Activated T-cell treated with anti-CD3 and anti-CD28 coated beads, Interleukin-2, amount 50 U/mL, for 4 hours (primary cell): ENCODE data around the gene CITED4. TPM values are rescaled to one million over a fixed set of nuclear protein-coding genes. Genes with fewer than 3 reads are reported as not detected.

Experiments
- ATAC-seq, 2 donors: fragments of 200-7000 bp; cut with Tn5 transposase; one replicate each; pipeline ENCODE4 v1.10.0; 2021
- DNase-seq: peaks from one replicate; pipeline ENCODE4 v3.0.0-alpha.2; 2020
- H3K27me3 Mint-ChIP-seq: one replicate; pipeline ENCODE4 v1.8.0; 2021; ENCODE audit warnings: low read depth, mixed read lengths
- H3K36me3 Mint-ChIP-seq: one replicate; pipeline ENCODE4 v1.8.0; 2022; ENCODE audit warnings: mixed read lengths; ENCODE audit not compliant: insufficient read depth
- H3K4me1 Mint-ChIP-seq: one replicate; pipeline ENCODE4 v1.8.0; 2021; ENCODE audit warnings: low read depth, mixed read lengths
- H3K4me3 Mint-ChIP-seq: one replicate; pipeline ENCODE4 v1.8.0; 2021; ENCODE audit warnings: mild to moderate bottlenecking, moderate library complexity, mixed read lengths
- H3K9me3 Mint-ChIP-seq: one replicate; pipeline ENCODE4 v1.8.0; 2021; ENCODE audit warnings: mixed read lengths
- total RNA-seq, 3 donors: library from RNA; stranded (reverse); gene quantifications; one replicate each; pipeline ENCODE4 v1.2.1, GENCODE V29; 2021

Gene CITED4
- total RNA-seq, 3 donors from 2014 or later: 3.1 to 3.5 (median 3.2) TPM

DNA sequence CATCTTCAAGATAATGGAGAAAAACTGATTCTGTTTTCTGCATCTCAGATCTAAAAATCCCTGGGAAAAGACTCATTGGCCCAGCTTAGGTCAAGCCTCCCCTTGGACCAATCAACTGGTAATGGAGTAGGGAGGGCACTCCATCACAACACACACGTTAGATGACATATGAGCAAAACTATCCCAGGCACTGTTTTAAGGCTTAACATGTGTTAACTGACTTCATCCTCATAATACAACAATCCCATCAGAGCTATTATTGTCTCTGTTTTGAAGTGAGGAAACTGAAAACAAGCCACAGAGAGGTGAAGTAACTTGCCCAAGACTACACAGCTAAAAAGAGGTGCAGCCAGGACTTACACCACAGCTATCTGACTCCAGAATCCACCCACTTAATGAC is 14.7 kb upstream of the CITED4 start:
- peaks cover 5% of the 10 kb centered on the region for H3K27me3 Mint-ChIP-seq
- DNase-seq (no peak), ATAC-seq (no peak)
- H3K9me3 Mint-ChIP-seq: peaks cover 7% of the 10 kb centered on the region
- no peak overlapping the region for H3K4me3 Mint-ChIP-seq
- H3K36me3 Mint-ChIP-seq: no peaks in the 10 kb centered on the region
- H3K4me1 Mint-ChIP-seq: peaks cover 28% of the 10 kb centered on the region

DNA sequence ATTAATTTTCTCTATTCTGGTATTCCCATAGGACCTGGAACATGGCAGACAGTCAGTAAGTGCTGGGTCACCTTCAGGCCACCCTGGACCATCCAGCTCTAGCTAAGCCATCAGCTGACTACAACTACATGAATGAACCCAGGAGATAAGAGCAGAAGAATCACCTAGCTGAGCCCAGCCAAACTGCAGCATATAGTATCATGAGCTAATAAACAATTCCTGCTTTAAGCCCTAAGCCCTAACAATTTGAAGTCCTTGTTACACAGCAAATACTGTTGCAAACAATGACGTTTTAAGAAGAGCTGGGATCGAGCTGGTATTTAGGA is 14.2 kb upstream of the CITED4 start:
- H3K4me1 Mint-ChIP-seq: peaks cover 28% of the 10 kb centered on the region
- peaks cover 5% of the 10 kb centered on the region for H3K27me3 Mint-ChIP-seq
- H3K4me3 Mint-ChIP-seq: no peak overlapping the region
- H3K36me3 Mint-ChIP-seq: no peaks in the 10 kb centered on the region
- ATAC-seq: no peak
- DNase-seq: no peak
- H3K9me3 Mint-ChIP-seq: peaks cover 7% of the 10 kb centered on the region

DNA sequence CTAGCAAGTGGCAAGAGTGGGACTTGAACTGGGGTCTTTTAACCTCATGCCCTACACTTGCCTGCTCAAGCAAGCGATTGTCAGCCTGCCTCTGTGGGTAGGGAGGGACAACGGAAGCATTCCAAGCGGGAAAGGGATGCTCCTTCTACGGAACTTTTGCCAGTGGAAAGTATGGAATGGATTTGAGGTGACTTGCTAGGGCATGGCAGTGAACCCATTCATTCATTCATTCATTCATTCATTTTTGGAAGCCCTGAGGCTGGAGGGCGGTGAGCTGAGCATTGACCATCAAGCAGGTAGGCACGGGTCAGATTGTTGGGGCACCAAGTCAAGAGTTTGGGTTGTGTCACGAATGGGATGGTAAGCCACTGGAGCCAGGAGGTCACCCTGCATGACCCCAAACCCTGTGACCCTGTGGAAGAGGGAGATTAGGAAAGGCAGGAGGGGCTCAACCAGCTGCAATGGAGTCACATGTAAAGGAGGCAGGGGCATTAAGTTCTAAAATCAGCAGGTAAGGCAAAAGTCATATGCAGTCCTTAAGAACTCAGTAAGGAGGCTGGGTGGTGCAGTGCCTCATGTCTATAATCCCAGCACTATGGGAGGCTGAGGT is 11.8 kb upstream of the CITED4 start:
- Mint-ChIP-seq H3K9me3 (peaks cover 7% of the 10 kb centered on the region), H3K4me1 (peaks cover 28% of the 10 kb centered on the region), H3K4me3 (no peak overlapping the region), H3K36me3 (no peaks in the 10 kb centered on the region), H3K27me3 (no peaks in the 10 kb centered on the region)
- ATAC-seq (no peak), DNase-seq (no peak)

DNA sequence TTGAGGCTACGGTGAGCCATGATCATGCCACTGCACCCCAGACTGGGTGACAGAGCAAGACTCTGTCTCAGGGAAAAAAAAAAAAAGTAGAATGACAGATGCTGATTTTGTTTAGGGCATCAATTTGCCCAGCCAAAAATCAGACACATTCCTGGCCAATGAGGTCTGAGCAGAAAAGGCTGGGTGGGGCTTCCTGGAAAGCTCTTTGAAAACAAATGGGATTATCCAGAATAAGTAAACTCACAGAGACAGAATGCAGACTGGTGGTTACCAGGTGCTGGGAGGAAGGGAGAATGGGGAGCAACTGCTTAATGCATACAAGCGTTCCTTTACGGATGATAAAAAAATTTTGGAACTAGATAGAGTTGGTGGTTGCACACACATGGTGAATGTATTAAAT is 10.1 kb upstream of the CITED4 start:
- ATAC-seq (no peak), DNase-seq (no peak)
- peaks cover 7% of the 10 kb centered on the region for H3K9me3 Mint-ChIP-seq
- H3K4me3 Mint-ChIP-seq: no peak overlapping the region
- H3K27me3 Mint-ChIP-seq: no peaks in the 10 kb centered on the region
- no peaks in the 10 kb centered on the region for H3K36me3 Mint-ChIP-seq
- peaks cover 21% of the 10 kb centered on the region for H3K4me1 Mint-ChIP-seq

DNA sequence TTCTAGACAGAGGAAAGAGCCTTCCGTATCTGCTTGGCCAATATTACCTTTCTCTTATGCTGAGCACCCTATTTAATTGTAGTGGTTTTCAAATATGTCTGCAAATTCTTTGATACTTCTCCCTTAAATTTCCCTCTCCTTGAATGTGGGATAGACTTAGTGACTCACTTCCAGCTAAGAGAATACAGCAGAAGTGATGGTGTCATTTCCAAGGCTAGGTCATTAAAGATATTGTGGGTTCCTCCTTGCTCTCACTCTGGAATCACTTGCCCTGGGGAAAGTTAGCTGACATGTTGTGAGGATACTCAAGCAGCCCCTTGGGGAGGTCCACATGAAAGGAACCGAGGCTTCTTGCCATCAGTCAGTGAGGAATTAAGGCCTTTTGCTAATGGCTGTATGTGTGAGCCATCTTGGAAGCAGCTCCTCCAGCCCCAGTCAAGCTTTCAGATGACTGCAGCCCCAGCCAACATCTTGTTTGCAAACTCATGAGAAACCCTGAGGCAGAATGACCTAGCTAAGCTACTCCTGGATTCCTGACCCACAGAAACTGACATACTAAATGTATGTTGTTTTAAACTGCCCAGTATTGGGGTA is 8.1 kb upstream of the CITED4 start:
- Mint-ChIP-seq H3K4me3 (no peak overlapping the region), H3K27me3 (no peaks in the 10 kb centered on the region), H3K4me1 (peaks cover 4% of the 10 kb centered on the region), H3K36me3 (no peaks in the 10 kb centered on the region), H3K9me3 (no peaks in the 10 kb centered on the region)
- no peak for ATAC-seq
- no peak for DNase-seq

DNA sequence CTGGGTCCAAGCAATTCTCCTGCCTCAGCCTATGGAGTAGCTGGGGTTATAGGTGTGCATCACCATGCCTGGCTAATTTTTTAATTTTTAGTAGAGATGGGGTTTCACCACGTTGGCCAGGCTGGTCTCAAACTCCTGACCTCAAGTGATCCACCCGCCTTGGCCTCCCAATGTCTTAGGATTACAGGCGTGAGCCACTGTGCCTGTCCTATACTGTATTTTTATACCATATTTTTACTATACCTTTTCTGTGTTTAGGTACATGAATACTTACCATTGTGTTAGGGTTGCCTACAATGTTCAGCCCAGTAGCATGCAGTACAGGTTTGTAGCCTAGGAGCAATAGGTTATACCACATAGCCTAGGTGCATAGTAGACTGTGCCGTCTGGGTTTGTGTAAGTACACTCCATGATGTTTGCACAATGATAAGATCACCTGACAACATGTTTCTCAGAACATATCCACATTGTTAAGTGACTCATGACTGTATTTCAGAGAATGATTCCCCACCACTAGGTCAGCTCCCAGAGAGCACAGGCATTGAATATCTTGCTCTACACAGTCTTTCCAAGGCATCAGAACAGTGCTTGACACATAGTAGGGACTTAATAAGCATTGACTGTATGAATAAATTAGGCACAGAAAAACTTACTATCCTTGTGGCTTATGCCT is 6.0 kb upstream of the CITED4 start:
- Mint-ChIP-seq H3K36me3 (no peaks in the 10 kb centered on the region), H3K9me3 (no peaks in the 10 kb centered on the region), H3K4me1 (no peaks in the 10 kb centered on the region), H3K4me3 (no peak overlapping the region), H3K27me3 (no peaks in the 10 kb centered on the region)
- DNase-seq: no peak
- ATAC-seq: peak; percentile 60 to 63

DNA sequence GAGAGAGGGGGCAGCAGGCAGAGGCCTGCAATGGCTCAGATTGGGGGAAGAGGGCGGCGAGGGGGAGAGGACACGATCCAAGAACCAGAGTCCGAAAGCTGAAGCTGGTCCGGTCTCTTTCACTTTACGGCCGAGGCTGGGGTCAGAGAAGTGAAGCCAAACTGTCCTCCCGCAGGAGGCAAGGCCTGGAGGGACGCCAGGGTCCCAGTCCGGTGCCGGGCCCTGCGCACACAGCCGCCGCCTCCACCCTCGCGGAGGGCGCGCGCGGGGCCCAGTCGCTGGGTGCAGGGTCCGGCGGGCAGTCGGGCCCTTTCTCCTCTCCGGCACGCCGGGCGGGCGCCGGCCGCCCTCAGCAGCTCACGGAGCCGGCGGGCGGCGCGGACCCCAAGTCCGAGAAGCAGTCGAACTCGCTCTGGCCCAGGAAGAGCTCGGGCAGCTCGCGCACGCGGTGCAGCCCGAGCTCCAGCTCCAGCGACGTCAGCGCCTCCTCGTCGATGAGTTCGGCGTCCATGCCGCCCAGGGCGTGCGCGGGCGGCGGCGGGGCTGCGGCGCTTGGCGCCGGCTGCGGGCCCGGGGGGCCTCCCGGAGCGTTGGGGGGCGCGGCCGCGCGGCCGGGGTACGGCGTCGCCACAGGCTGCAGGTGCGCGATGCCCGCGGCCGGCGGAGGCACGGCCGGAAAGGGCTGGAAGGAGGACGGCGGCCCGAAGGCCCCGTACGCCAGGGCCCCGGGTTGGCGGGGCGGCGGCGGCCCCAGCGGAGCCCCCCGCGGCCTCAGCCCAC is 749 bp downstream of the CITED4 start:
- peak; percentile 31 to 38 for ATAC-seq
- peaks cover 4% of the 10 kb centered on the region for H3K27me3 Mint-ChIP-seq
- DNase-seq: peak; percentile 40
- H3K36me3 Mint-ChIP-seq: no peaks in the 10 kb centered on the region
- no peaks in the 10 kb centered on the region for H3K9me3 Mint-ChIP-seq
- H3K4me3 Mint-ChIP-seq: peak overlapping the region; percentile 74
- H3K4me1 Mint-ChIP-seq: peaks cover 14% of the 10 kb centered on the region

DNA sequence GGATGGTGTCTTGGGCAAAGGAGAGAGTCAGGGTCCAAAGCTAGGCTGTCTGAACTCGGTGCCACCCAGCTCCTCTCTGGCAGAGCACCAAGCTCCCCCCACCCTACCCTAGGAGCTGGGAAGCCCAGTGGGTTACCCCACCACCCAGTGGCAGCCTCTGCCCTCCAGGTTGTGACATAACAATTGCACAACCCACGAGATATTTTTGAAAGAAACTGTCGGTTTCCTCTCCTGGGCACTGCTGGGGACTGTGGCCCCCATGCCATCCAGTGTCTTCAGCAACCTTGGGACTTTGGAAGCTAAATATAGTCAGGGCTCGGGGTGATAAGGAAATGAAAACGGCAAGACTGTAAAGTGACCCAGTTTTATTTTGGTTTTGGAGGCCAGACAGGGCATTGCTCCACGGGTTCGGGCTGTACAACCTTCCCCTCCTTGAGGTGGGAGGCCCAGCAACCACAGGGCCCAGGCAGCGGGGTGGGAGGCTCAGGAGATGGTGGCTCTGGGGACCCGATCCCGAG is 1.4 kb downstream of the CITED4 start:
- peaks cover 4% of the 10 kb centered on the region for H3K27me3 Mint-ChIP-seq
- ATAC-seq (no peak), DNase-seq (no peak)
- H3K36me3 Mint-ChIP-seq: no peaks in the 10 kb centered on the region
- peaks cover 14% of the 10 kb centered on the region for H3K4me1 Mint-ChIP-seq
- H3K9me3 Mint-ChIP-seq: no peaks in the 10 kb centered on the region
- peak overlapping the region; percentile 74 for H3K4me3 Mint-ChIP-seq

DNA sequence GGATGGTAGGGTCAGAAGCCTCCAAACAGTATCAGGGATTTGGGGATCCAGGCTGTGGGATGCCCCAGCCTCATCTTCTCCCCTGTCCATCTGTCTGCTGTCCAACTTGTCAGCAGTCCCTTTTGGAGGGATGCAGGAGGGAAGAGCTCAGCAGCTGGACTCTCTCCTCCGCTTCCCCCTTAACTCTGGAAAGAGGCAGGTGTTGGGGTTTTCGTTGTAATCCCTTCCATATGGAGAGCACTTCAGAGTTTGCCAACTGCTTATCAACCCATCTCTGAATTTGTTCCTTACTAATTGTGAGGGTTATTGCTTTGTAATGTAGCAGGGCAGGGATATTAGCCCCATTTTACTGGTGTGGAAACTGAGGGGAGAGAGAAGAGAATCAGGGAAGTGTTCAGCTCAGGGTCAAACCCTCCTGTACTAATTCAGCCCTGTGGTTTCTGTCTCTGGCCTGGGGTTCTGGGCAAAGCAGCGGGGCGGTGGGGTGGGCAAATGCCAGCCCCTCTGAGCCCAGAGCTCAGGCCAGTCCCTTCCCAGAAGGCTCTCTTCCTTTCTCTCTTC is 3.2 kb downstream of the CITED4 start:
- no peak for ATAC-seq
- Mint-ChIP-seq H3K9me3 (no peaks in the 10 kb centered on the region), H3K27me3 (peaks cover 4% of the 10 kb centered on the region), H3K4me3 (no peak overlapping the region), H3K4me1 (peaks cover 14% of the 10 kb centered on the region), H3K36me3 (no peaks in the 10 kb centered on the region)
- DNase-seq: no peak

DNA sequence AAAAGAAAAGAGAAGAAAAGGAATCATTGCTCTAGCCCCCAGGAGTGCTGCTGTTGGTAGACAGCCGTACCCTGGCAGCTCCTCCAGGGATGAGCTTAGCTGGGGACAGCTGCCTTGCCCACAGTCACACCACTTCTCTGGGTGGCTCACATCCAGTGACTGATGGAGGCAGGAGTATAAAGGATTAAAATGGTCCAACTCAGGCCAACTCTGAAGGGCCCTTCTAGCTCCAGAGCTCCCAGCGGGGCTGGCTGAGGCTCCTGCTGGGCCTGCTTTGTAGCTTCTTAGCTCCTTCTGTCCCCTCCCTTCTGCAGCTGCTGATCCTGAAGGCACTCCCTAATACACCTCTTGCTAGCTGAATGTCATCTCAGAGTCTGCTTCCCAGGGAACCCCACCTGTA is 4.4 kb downstream of the CITED4 start:
- Mint-ChIP-seq H3K36me3 (no peaks in the 10 kb centered on the region), H3K27me3 (peaks cover 4% of the 10 kb centered on the region), H3K4me1 (peaks cover 11% of the 10 kb centered on the region), H3K4me3 (no peak overlapping the region), H3K9me3 (no peaks in the 10 kb centered on the region)
- DNase-seq (no peak), ATAC-seq (no peak)

DNA sequence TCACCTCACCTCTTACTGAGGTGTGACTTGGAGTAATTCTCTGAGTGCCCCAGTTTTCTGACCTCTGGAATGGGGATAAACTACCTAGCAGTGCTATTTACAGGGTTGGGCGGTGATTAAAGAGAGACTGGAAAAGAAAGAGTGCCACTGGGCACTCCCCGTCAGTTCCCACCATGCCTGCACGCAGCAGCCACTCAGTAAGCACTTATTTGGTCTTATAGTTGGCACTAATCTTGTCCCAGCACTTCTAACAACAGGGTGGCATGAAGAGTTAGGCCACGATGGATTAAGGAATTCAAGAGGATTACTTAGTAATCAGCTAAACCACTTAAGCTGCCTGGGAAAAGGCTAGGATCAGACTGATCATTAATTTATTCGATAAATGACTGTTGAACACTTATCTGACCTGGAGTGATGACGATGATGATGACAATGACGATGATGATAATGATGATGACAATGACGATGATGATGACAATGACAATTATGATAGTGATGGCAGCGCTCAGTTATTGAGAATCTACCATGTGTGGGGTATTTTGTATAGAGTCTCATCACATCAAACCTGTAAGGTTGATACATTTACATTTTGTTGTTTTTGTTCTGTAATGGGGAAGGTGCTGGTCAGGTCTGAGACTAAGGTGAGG is 5.4 kb downstream of the CITED4 start:
- no peak overlapping the region for H3K4me3 Mint-ChIP-seq
- peaks cover 4% of the 10 kb centered on the region for H3K27me3 Mint-ChIP-seq
- H3K4me1 Mint-ChIP-seq: peaks cover 7% of the 10 kb centered on the region
- no peaks in the 10 kb centered on the region for H3K36me3 Mint-ChIP-seq
- ATAC-seq (no peak), DNase-seq (no peak)
- no peaks in the 10 kb centered on the region for H3K9me3 Mint-ChIP-seq

DNA sequence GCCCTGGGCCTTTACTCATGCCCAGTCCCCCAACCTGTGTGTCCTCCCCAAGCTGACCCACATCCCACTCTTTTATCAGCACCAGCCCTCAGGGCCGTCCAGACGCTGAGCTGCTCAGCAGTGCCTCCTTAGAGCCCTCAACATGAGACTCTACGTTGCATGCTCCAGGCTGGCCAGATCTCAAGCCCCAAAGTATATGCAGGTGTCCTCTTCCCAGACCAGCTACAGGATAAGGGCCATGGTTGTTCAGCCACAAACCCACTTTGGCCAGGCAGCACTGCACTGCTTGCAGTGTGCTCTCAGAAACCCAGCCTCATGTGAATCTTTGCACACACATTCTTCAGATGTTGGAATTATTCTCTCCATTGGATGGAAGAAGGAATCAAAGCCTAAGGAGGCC is 6.0 kb downstream of the CITED4 start:
- no peak for DNase-seq
- no peak for ATAC-seq
- Mint-ChIP-seq H3K27me3 (peaks cover 4% of the 10 kb centered on the region), H3K4me1 (peaks cover 7% of the 10 kb centered on the region), H3K4me3 (no peak overlapping the region), H3K9me3 (no peaks in the 10 kb centered on the region), H3K36me3 (no peaks in the 10 kb centered on the region)

DNA sequence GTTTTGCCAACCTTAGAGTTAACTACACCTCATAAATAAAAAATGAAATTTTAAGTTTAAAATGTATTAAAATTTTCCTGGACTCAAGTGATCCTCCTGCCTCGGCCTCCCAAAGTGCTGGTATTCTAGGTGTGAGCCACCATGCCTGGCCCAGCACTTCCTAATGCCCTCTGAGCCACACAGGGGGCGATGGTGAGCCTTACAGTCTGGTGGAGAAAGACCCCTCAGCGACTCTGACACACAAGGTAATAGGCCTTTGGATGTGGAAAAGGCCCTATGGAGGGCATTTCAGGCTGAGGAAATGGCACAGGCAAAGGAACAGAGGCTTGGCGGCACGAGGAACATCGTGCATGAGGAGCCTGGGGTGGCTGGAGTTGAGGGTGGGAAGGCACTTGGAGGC is 6.7 kb downstream of the CITED4 start:
- Mint-ChIP-seq H3K4me3 (no peak overlapping the region), H3K9me3 (no peaks in the 10 kb centered on the region), H3K27me3 (no peaks in the 10 kb centered on the region), H3K36me3 (no peaks in the 10 kb centered on the region), H3K4me1 (peaks cover 2% of the 10 kb centered on the region)
- DNase-seq: no peak
- ATAC-seq: no peak

DNA sequence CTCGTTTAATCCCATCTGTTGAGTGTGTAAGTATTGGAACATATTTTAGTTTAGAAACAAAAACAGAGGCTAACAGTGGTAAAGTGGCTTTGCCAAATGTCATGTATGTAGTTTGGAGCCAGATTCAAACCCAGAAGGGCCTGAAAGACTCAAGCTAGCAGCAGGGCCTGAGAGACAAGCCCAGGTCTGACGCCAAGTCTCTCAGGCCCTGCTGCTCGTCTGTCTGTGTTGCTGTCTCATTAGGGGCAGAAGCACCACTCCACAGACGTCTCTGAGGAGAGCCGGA is 8.3 kb downstream of the CITED4 start:
- no peaks in the 10 kb centered on the region for H3K9me3 Mint-ChIP-seq
- no peak overlapping the region for H3K4me3 Mint-ChIP-seq
- ATAC-seq (no peak), DNase-seq (no peak)
- H3K4me1 Mint-ChIP-seq: peaks cover 4% of the 10 kb centered on the region
- no peaks in the 10 kb centered on the region for H3K27me3 Mint-ChIP-seq
- H3K36me3 Mint-ChIP-seq: no peaks in the 10 kb centered on the region
